Measurements from ENCODE around the gene DYNC2H1. TPM values are rescaled to one million over a fixed set of nuclear protein-coding genes. Genes with fewer than 3 reads are reported as not detected.

DYNC2H1 gene
- total RNA-seq, 2 donors from 2014 or later: 2.0 to 3.6 TPM

DNA sequence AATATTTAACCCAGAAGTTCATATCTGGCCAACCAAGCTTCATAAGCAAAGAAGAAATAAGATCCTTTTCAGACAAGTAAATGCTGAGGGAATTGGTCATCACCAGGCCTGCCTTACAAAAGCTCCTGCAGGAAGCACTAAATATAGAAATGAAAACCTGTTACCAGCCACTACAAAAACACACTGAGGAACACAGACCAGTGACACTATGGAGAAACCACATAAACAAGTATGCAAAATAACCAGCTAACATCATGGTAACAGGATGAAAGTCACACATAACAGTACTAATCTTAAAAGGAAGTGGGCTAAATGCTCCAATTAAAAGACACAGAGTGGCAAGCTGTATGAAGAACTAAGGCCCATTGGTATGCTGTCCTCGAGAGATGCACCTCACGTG, 311.4 kb downstream of the DYNC2H1 start:
- intact Hi-C loops (cut with DNase I, micrococcal nuclease): no loop called here
- ATAC-seq (no peak), DNase-seq (no peak)

DNA sequence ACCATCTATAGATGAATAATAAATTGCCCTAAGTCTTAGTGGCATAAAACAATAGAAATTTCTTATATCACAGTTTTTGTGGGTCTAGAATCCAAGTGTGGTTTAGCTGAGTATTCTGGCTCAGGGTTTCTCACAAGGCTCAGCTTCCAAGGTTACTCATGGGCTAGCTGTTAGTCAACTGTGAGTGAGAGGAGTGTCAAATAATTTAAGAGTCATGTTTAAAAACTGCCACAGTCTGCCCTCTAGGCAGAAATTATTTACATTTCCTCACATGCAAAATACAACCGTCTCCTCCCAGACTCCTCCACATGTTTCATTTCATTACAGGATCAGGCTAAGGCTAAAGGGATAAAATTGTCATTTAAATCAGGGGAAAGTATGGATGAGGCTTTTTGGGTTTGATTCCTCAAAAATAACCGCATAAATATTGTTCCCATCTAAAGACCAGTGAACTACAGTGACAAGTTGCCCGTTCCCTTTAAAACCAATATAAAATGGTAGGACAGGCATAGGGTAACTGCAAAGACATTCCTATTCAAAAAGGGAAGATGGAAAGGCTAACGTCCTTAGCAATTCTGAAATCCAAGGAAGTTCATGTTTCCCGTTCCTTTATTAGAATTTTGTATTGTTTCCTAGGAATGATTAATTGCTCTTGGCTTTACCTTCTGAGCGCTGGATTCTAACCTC, 324.3 kb downstream of the DYNC2H1 start:
- DNase-seq (no peak), ATAC-seq (no peak)
- intact Hi-C loops (cut with DNase I, micrococcal nuclease): no loop called here

GRCh38 chr11:103434073-103434411, 324.8 kb downstream of the DYNC2H1 start:
- ATAC-seq: no peak
- no peak for DNase-seq
- intact Hi-C loops (cut with DNase I, micrococcal nuclease): no loop called here

DNA sequence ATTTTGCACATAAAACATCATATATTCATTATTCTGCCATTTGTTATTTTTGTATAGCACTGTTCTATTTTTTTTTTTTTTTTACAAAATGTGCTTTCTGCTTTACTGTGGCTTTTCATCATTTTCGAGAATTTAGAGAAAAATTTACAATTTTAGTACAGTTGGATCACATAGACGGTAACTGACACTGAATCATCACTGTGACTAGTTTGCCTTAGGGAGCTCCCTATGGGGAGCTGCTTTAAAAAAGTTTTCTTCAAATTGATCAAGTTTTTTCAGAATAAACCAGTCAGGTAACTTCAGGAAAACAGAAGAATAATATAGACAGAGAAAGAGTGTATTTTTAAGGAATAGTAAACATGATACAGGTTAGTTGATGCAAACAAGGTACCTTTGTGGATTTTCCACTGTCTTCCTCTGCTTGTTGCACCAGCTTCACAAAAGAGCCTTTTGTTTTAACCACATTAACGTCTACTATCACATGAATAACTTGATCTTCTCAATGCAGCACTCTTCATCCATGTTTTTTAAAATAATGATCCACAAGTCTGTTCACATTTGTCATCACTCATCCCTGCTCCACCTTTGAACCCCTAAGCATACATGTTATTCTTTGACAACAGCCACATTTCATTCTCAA, 327.0 kb downstream of the DYNC2H1 start:
- no peak for DNase-seq
- intact Hi-C loops (cut with DNase I, micrococcal nuclease): no loop called here
- no peak for ATAC-seq

DNA sequence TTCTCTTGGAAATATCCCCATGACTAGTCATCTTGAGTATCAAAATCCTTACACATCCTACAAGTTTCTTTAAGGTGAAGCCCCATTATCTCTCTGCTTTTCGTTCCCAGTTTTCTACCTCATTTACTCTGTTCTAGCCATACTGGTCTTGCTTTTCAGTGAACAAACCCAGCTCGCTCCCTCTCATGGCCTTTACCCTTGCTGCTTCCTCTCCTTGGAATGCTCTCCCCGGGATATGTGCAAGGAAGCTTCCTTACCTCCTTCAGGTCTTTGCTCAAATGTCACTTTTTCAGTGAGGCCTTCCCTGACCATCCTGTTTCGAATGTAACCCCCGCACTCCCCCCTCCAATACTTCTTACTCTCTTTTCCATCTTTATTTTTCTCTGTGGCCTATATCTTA, 331.8 kb downstream of the DYNC2H1 start:
- DNase-seq (no peak), ATAC-seq (no peak)
- intact Hi-C loops (cut with DNase I, micrococcal nuclease): no loop called here

GRCh38 chr11:103448966-103449365, 339.7 kb downstream of the DYNC2H1 start:
- intact Hi-C loops (cut with DNase I, micrococcal nuclease): no loop called here
- ATAC-seq: no peak
- no peak for DNase-seq

DNA sequence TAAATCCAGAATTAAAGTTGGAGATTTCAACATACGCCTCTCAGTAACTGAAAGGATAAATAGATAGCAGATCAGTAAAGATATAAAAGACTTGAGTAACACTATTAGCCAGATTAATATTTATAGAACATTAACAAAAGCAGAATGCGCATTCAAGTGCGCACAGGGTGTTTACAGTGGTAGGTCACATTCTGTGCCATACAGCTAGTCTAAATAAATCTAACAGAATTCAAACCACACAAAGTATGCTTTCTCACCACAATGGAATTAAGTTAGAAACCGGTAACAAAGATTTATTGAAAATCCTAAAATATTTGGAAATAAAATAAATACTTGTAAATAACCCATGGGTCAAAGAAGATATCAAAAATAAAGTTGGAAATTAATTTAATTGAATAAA, 341.0 kb downstream of the DYNC2H1 start:
- ATAC-seq: no peak
- intact Hi-C loops (cut with DNase I, micrococcal nuclease): no loop called here
- no peak for DNase-seq

DNA sequence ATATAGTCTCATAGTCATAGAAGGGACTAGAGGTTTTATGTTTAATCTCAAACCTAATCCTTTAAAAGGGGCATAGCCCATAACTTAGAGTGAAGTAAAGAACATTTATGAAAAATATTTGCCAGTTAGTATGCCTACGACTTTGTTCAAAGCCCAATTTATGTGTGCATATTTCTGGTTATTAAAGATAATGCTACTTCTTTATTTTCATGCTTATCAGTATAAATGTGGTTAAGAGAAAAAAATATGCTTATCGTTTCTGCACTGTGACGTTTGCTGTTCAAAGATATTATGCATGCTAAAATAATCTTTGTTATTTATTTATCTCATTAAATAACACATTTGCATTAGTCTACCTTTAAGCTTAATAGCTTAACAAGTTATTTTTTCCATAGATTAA, 343.9 kb downstream of the DYNC2H1 start:
- no peak for ATAC-seq
- intact Hi-C loops (cut with DNase I, micrococcal nuclease): no loop called here

DNA sequence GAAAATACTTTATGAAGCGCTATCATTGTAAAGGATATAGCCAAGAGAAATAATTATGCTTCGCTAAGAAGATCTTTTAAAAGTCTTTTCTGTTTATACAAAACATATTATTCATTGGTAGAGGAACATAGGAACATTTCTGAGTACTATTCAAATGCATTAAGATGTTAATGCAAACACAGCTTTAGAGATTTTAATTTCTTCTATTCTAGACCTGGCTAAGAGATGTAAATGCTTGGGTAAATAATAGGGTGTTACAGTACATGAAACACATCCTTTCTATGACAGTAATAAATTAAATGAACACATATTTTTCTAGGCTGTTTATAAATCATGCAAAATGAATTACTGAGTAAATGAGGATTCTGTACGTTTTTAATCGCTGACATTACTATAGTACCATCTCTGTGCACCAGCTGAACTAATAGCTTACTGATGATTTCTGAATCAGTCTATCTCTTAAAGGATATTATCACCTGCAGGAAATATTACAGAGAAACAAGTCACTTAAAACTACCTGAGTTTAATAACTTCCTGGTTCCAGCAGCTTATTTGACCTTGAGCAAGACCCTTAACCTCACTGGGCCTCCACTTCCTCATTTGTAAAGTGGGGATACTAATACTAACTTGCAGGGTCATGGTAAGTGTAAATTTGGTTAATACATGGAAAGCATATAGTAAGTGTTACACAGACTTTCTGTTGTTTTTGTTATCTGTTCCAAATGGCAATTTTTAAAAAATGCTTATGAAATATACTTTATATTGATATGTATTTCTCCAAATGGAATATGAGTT, 344.9 kb downstream of the DYNC2H1 start:
- ATAC-seq: no peak
- intact Hi-C loops (cut with DNase I, micrococcal nuclease): no loop called here
- no peak for DNase-seq

More for the DNA sequence above, 343.9 kb downstream of the DYNC2H1 start:
- no peak for DNase-seq

DNA sequence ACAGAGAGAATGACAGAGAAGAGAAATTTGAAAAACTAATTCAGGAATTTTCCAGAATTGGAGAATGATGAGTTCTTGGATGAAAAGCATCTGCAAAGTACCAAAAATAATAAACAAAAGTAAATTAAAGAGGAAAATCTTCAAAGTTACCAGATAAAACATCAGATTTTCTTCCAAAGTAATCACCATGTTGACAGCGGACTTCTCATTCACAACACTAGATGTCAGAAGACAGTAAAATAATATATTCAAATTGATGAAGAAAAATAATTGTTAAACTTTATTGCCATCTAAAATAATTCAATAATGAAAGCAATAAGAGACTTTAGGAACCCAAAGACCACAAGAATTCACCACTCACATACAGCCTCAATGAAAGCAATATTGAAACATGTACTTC, 355.2 kb downstream of the DYNC2H1 start:
- no peak for DNase-seq
- intact Hi-C loops (cut with DNase I, micrococcal nuclease): no loop called here
- no peak for ATAC-seq

GRCh38 chr11:103465555-103466140, 356.4 kb downstream of the DYNC2H1 start:
- no peak for ATAC-seq
- DNase-seq: no peak
- intact Hi-C loops (cut with DNase I, micrococcal nuclease): no loop called here

DNA sequence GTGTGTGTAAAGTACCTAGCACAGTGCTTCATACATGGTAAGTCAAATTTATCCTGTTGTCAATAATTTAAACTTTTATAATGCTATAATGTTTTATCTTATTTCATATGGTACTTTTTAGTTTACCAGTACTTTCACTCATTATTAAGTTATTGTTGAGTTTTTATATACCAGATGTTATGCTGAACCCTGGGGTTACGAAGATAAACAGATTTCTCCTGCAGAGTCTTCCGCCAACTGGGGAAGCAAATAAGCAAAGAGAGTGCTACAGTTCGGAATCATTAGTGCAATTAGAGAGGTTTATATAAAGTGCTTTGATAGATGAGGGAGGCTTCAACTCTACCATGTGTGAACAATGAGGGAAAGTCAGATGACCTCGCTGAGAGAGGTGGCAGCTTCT, 362.3 kb downstream of the DYNC2H1 start:
- intact Hi-C loops (cut with DNase I, micrococcal nuclease): no loop called here
- ATAC-seq: no peak
- DNase-seq: no peak

GRCh38 chr11:103476874-103477273, 367.6 kb downstream of the DYNC2H1 start:
- no peak for ATAC-seq
- DNase-seq: no peak
- intact Hi-C loops (cut with DNase I, micrococcal nuclease): no loop called here

GRCh38 chr11:103480421-103480820, 371.2 kb downstream of the DYNC2H1 start:
- no peak for ATAC-seq
- DNase-seq: no peak
- intact Hi-C loops (cut with DNase I, micrococcal nuclease): no loop called here

DNA sequence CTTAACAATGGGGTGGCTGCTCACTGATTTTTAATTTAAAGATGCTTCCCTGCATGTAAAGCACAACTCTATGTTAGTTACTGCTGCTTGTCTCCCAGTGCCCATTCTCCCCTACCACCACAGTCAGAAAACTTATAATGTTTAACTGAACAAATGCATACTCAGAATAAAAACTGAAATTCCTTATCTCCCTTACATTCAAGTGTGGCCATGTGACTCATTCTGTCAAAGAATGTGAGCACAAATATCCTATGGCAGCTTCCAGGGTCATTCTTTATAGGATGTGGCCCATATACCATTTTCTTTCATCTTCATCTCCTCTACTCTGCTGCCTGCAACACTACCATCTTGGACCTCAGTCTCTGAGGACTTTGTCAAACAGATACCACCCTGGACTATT, 374.8 kb downstream of the DYNC2H1 start:
- ATAC-seq (no peak), DNase-seq (no peak)
- intact Hi-C loops (cut with DNase I, micrococcal nuclease): no loop called here

GRCh38 chr11:103484545-103484944, 375.3 kb downstream of the DYNC2H1 start:
- DNase-seq: no peak
- intact Hi-C loops (cut with DNase I, micrococcal nuclease): no loop called here
- ATAC-seq: no peak

DNA sequence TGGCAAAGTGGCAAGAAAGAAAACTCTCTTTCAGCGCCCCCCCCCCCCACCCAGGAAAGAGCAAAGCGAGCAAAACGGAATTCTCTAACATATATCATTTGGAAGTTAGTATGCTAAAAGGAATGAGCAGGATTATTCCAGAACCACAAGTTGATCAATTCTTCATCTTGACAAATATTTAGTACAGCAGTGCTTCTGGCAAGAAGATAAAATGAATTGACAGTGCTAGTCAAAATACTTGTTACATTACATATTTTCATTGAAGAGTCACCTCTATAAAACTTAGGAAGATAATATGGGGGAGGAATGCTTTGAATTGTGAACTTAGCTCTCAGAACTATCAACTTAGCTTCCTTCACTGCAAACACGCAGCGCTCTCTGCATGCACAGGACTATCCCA, 377.4 kb downstream of the DYNC2H1 start:
- intact Hi-C loops (cut with DNase I, micrococcal nuclease): no loop called here
- ATAC-seq: no peak
- no peak for DNase-seq

DNA sequence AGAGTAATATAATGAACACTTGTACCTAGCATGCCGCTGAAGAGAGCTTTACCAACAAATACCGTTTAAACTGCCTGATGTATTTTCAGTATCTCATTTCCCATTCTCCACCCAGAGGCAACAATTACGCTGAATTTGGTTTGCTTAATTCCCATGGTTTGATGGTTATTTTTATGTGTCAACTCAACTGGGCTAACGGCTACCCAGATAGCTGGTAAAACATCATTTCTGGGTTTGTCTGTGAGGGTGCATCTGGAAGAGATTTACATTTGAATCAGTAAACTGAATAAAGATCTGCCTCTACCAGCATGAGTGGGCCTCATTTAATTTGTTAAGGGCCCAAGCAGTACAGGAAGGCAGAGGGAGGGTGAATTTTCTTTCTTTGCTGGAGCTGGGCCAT, 377.9 kb downstream of the DYNC2H1 start:
- ATAC-seq (no peak), DNase-seq (no peak)
- intact Hi-C loops (cut with DNase I, micrococcal nuclease): no loop called here

GRCh38 chr11:103488031-103488461, 378.8 kb downstream of the DYNC2H1 start:
- no peak for DNase-seq
- intact Hi-C loops (cut with DNase I, micrococcal nuclease): no loop called here
- no peak for ATAC-seq

DNA sequence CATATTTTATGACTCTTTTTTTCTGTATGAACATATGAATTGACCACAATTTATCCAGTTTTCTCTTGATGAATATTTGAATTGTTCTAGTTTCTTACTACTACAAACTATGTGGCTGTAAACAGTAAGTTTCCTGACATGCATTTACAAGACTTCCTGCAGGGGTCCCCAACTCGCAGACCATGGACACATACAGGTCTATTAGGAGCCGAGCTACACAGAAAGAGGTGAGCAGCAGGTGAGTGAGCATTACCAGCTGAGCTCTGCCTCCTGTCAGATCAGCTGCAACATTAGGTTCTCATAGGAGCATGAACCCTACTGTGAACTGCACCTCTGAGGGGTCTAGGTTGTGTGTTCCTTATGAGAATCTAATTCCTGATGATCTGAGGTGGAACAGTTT, 379.4 kb downstream of the DYNC2H1 start:
- intact Hi-C loops (cut with DNase I, micrococcal nuclease): no loop called here
- no peak for ATAC-seq
- DNase-seq: no peak

Data from left colon (tissue), 2 donors.